Thymus (tissue), 11 donors: ENCODE results near the gene FAM240B. TPM values are rescaled to one million over a fixed set of nuclear protein-coding genes. Genes with fewer than 3 reads are reported as not detected.
A peak's percentile ranks its signal among the peaks of the same experiment; 100 is the strongest.

Experiments used
- DNase-seq, 9 donors: peaks; one replicate each; pipeline ENCODE4 v3.0.0-alpha.2; 2013; ENCODE audit warnings: low spot score in 9 of 9, low read depth in 6 of 9, missing footprints in 1 of 9
- H3K27ac ChIP-seq, 2 donors: one replicate each; pipeline ENCODE4 v1.5.1; 2013; ENCODE audit warnings: control low read depth in 1 of 2, low read depth in 1 of 2, low read length in 1 of 2, mild to moderate bottlenecking in 1 of 2, moderate library complexity in 1 of 2
- H3K27me3 ChIP-seq, 2 donors: one replicate each; pipeline ENCODE4 v1.5.1; 2013; ENCODE audit warnings: low read length in 1 of 2; ENCODE audit not compliant: control insufficient read depth in 2 of 2, insufficient read depth in 1 of 2
- H3K36me3 ChIP-seq, 2 donors: one replicate each; pipeline ENCODE4 v1.5.1; 2013; ENCODE audit warnings: low read length in 1 of 2, mild to moderate bottlenecking in 1 of 2, moderate library complexity in 1 of 2; ENCODE audit not compliant: control insufficient read depth in 2 of 2, insufficient read depth in 2 of 2
- H3K4me1 ChIP-seq, 2 donors: one replicate each; pipeline ENCODE4 v1.5.1; 2013; ENCODE audit warnings: low read length in 2 of 2; ENCODE audit not compliant: control insufficient read depth in 2 of 2, insufficient read depth in 2 of 2
- H3K4me3 ChIP-seq, 2 donors: one replicate each; pipeline ENCODE4 v1.5.1; 2013; ENCODE audit warnings: low read length in 2 of 2, control low read depth in 1 of 2, mild to moderate bottlenecking in 1 of 2
- H3K9me3 ChIP-seq, 2 donors: one replicate each; pipeline ENCODE4 v1.5.1; 2013; ENCODE audit warnings: low read length in 1 of 2, mild to moderate bottlenecking in 1 of 2; ENCODE audit not compliant: control insufficient read depth in 2 of 2, insufficient read depth in 1 of 2
- WGBS: extraction: QIAGEN DNeasy Blood & Tissue Kit; methylation state at CpG from one replicate; pipeline ENCODE4 v1.1.7; 2013; 5-methylcytosine and 5-hydroxymethylcytosine counted together
- polyA plus RNA-seq: library from polyadenylated mRNA; stranded (reverse); fragments of 200-250 nt; gene quantifications from one replicate; pipeline ENCODE4 v1.2.3, GENCODE V29; 2013
- total RNA-seq: library from RNA; stranded (reverse); fragments of 120-200 nt; gene quantifications from one replicate; pipeline ENCODE4 v1.2.4, GENCODE V29; 2013
- donor health status: healthy.

The FAM240B gene
- total and polyA plus RNA-seq, 2 donors = 0.16 TPM; not detected in 1

DNA sequence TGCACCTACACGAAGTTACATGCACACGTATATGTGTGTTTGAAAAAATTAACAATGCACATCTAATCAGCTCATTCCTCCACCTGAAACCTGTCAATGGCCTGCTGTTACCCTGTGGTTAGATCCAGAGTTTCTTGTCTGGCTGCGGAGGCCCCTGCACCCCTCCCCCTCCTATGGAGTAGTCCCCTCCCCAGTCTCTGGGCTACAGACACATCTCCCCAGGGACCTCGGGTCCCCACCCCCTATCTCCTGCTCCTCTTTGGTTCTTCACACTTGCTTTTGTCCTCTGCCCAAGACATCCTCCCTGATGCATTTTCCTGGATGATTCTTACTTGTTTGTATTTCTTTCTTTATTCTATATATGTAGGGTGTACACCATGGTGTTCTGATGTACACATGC lies 27.2 kb downstream of the FAM240B start:
- 85% methylated on average over 4 of the region's 4 CpGs for WGBS
- H3K27ac ChIP-seq = no peak overlapping the region
- no peak for DNase-seq
- no peaks in the 10 kb centered on the region for H3K36me3 ChIP-seq
- H3K4me3 ChIP-seq = no peak overlapping the region
- H3K4me1 ChIP-seq = no peaks in the 10 kb centered on the region
- no peaks in the 10 kb centered on the region for H3K9me3 ChIP-seq
- H3K27me3 ChIP-seq = no peaks in the 10 kb centered on the region

GRCh38 chr9:38690574-38690973 lies 29.4 kb downstream of the FAM240B start:
- WGBS = 73% methylated on average over 3 of the region's 3 CpGs
- Histone ChIP-seq H3K9me3 (no peaks in the 10 kb centered on the region), H3K27me3 (no peaks in the 10 kb centered on the region), H3K27ac (no peak overlapping the region), H3K4me1 (no peaks in the 10 kb centered on the region), H3K36me3 (no peaks in the 10 kb centered on the region), H3K4me3 (no peak overlapping the region)
- no peak for DNase-seq

- no peaks in the 10 kb centered on the region for H3K36me3 ChIP-seq
- no peaks in the 10 kb centered on the region for H3K27me3 ChIP-seq
- no peak for DNase-seq
- H3K27ac ChIP-seq = no peak overlapping the region
- no peaks in the 10 kb centered on the region for H3K9me3 ChIP-seq
- no peaks in the 10 kb centered on the region for H3K4me1 ChIP-seq
- WGBS = 64% methylated on average over 5 of the region's 5 CpGs
- H3K4me3 ChIP-seq = no peak overlapping the region
Observed at GRCh38 chr9:38689678-38690077, 30.3 kb downstream of the FAM240B start.

GRCh38 chr9:38687992-38688391 lies 31.9 kb downstream of the FAM240B start:
- 82% methylated on average over 8 of the region's 8 CpGs for whole genome bisulfite sequencing
- Histone ChIP-seq H3K27ac (no peak overlapping the region), H3K9me3 (no peaks in the 10 kb centered on the region), H3K36me3 (no peaks in the 10 kb centered on the region), H3K4me1 (no peaks in the 10 kb centered on the region), H3K4me3 (no peak overlapping the region), H3K27me3 (no peaks in the 10 kb centered on the region)
- no peak for DNase-seq

DNA sequence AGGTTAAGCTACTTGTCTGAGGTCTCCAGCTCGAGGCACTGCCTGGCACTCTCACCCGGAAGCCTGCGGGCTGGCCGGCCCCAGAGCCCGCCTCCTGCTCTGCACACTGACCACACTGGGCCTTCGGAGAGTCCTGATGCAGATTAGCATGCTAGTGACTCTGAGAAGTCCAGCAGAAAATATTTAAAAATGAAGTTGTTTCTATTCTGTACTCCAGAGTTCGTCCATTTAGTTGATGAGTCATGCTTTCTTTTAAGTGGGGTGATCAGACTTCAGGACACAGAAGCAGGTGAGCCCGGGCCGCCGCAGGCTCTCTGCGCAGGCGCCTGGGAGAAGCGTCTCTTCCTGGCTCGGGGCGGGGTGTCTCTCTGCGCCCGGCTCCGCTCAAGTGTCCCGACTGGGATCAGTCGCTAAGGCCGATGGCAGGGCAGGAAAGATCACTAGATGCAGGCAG lies 32.5 kb downstream of the FAM240B start:
- H3K9me3 ChIP-seq = no peaks in the 10 kb centered on the region
- no peak overlapping the region for H3K4me3 ChIP-seq
- no peaks in the 10 kb centered on the region for H3K36me3 ChIP-seq
- H3K27ac ChIP-seq = peak overlapping the region in 1 of 2 donors; percentile 40
- no peaks in the 10 kb centered on the region for H3K4me1 ChIP-seq
- 35% methylated on average over 21 of the region's 21 CpGs for WGBS
- H3K27me3 ChIP-seq = no peaks in the 10 kb centered on the region
- peak in 2 of 9 donors; percentile 2 to 15 for DNase-seq

DNA sequence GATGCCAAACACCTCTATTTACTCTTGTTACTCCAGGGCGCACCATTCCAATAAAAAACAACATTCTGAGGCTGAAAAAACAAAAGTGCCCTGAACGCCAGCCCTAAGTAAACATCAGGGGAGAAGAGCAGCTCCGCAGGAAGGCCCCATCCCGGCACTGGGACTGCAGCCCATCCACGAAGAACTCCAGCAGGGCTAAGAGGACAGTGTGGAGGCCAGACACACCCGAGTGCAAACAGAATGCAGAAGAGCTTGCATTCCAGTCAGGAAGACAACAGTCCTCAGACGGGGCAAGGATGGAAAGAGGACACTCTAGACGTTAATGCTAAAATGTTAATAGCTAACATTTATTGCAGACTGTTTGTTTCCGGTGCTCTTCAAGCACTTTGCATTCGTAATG lies 33.0 kb downstream of the FAM240B start:
- Histone ChIP-seq H3K36me3 (no peaks in the 10 kb centered on the region), H3K4me3 (no peak overlapping the region), H3K27me3 (no peaks in the 10 kb centered on the region), H3K27ac (no peak overlapping the region), H3K4me1 (no peaks in the 10 kb centered on the region), H3K9me3 (no peaks in the 10 kb centered on the region)
- DNase-seq = no peak
- 74% methylated on average over 10 of the region's 10 CpGs for WGBS

- no peaks in the 10 kb centered on the region for H3K27me3 ChIP-seq
- H3K36me3 ChIP-seq = no peaks in the 10 kb centered on the region
- no peak for DNase-seq
- no peak overlapping the region for H3K4me3 ChIP-seq
- H3K9me3 ChIP-seq = no peaks in the 10 kb centered on the region
- no peak overlapping the region for H3K27ac ChIP-seq
- no peaks in the 10 kb centered on the region for H3K4me1 ChIP-seq
- 95% methylated on average over 2 of the region's 2 CpGs for WGBS
Observed at GRCh38 chr9:38685535-38685934, 34.4 kb downstream of the FAM240B start.

- no peaks in the 10 kb centered on the region for H3K27me3 ChIP-seq
- 94% methylated on average over 8 of the region's 8 CpGs for WGBS
- H3K4me3 ChIP-seq = no peak overlapping the region
- no peaks in the 10 kb centered on the region for H3K36me3 ChIP-seq
- H3K4me1 ChIP-seq = no peaks in the 10 kb centered on the region
- H3K27ac ChIP-seq = no peak overlapping the region
- no peak for DNase-seq
- H3K9me3 ChIP-seq = no peaks in the 10 kb centered on the region
Observed at GRCh38 chr9:38683336-38683735, 36.6 kb downstream of the FAM240B start.

- Histone ChIP-seq H3K27me3 (no peaks in the 10 kb centered on the region), H3K9me3 (no peaks in the 10 kb centered on the region), H3K4me1 (no peaks in the 10 kb centered on the region), H3K27ac (no peak overlapping the region), H3K4me3 (no peak overlapping the region), H3K36me3 (no peaks in the 10 kb centered on the region)
- 90% methylated on average over 3 of the region's 3 CpGs for WGBS
- DNase-seq = no peak
Observed at GRCh38 chr9:38682713-38683112, 37.2 kb downstream of the FAM240B start.

DNA sequence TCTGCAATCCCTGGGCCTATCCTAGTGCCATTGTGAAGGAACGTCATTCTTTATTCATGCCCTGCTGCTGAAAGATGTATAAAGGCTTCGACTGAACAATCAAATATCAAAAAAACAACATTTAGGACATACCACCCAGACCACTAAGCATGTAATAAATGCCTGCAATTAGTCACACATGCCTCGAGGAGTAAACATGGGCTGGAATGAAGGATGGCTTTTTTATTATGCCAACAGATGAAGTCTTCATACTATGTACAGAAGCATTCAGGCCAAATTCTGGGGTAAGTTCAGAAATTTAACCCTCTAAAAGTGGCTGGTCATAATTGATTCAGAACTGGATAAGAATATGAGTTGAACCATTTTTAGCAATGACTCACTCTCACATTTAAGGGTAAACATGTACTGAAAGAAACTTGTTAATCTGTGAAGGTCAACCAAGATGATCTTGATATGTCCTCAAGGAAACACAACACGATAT lies 38.1 kb downstream of the FAM240B start:
- Histone ChIP-seq H3K27ac (no peak overlapping the region), H3K4me1 (no peaks in the 10 kb centered on the region), H3K9me3 (no peaks in the 10 kb centered on the region), H3K36me3 (no peaks in the 10 kb centered on the region), H3K4me3 (no peak overlapping the region), H3K27me3 (no peaks in the 10 kb centered on the region)
- DNase-seq = no peak
- 88% methylated on average over 4 of the region's 4 CpGs for WGBS
